Lower leg skin (tissue), 4 donors: ENCODE data around the gene CEP135. TPM values are rescaled to one million over a fixed set of nuclear protein-coding genes. Genes with fewer than 3 reads are reported as not detected.

Experiments used
- DNase-seq, 2 donors: peaks; one replicate each; pipeline ENCODE4 v3.0.0-alpha.2; 2019; ENCODE audit warnings: low spot score in 2 of 2
- H3K4me3 ChIP-seq: fragments of 200-600 bp; sonication (generic); 2 replicates; pipeline ENCODE4 v1.5.1; 2017; ENCODE audit warnings: mild to moderate bottlenecking, low read depth; ENCODE audit not compliant: poor library complexity, severe bottlenecking
- CTCF ChIP-seq, 3 donors: fragments of 450-650 bp; IDR thresholded peaks; one replicate each; pipeline ENCODE4 v1.5.1; 2016; ENCODE audit warnings: antibody characterized with exemption in 3 of 3, mild to moderate bottlenecking in 3 of 3, moderate library complexity in 2 of 3
- POLR2A ChIP-seq, 2 donors: fragments of 450-650 bp; IDR thresholded peaks; one replicate each; pipeline ENCODE4 v1.6.1; 2016 to 2017; ENCODE audit warnings: antibody characterized with exemption in 2 of 2, mild to moderate bottlenecking in 1 of 2, moderate library complexity in 1 of 2
- WGBS, 2 donors: methylation state at CpG; one replicate each; pipeline ENCODE4 v1.1.5; 2018; 5-methylcytosine and 5-hydroxymethylcytosine counted together
- intact Hi-C: fragments of 100-400 bp; cut with DNase I; formaldehyde crosslinking; loops from one replicate; pipeline ENCODE4 v1.15.0; 2023; ENCODE audit warnings: low total_unique reads
- total RNA-seq, 4 donors: library from RNA; depleted of rRNA; stranded (reverse); fragments of >200 nt; gene quantifications; one replicate each; pipeline ENCODE4 v1.1.0, GENCODE V29; 2016

CEP135 gene, protein sequence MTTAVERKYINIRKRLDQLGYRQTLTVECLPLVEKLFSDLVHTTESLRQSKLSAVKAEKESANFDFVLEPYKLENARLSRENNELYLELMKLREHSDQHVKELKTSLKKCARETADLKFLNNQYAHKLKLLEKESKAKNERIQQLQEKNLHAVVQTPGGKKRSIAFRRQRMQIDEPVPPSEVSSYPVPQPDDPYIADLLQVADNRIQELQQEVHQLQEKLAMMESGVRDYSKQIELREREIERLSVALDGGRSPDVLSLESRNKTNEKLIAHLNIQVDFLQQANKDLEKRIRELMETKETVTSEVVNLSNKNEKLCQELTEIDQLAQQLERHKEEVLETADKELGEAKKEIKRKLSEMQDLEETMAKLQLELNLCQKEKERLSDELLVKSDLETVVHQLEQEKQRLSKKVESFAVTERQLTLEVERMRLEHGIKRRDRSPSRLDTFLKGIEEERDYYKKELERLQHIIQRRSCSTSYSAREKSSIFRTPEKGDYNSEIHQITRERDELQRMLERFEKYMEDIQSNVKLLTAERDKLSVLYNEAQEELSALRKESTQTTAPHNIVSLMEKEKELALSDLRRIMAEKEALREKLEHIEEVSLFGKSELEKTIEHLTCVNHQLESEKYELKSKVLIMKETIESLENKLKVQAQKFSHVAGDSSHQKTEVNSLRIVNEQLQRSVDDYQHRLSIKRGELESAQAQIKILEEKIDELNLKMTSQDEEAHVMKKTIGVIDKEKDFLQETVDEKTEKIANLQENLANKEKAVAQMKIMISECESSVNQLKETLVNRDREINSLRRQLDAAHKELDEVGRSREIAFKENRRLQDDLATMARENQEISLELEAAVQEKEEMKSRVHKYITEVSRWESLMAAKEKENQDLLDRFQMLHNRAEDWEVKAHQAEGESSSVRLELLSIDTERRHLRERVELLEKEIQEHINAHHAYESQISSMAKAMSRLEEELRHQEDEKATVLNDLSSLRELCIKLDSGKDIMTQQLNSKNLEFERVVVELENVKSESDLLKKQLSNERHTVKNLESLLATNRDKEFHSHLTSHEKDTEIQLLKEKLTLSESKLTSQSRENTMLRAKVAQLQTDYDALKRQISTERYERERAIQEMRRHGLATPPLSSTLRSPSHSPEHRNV
- total RNA-seq, result 1 to 10 TPM; 3.5 to 5.3 (median 3.7) TPM

- intact Hi-C loops, result no loop called here
- TF ChIP-seq CTCF (IDR thresholded peaks at IDR 0.05) (no peak), POLR2A (IDR thresholded peaks at IDR 0.05) (no peak)
- 0 to 1% methylated on average over 62 to 69 of the region's 77 CpGs for WGBS, 2 donors
- peak within 1 kb of the TSS; percentile 70 for H3K4me3 ChIP-seq
- peak; percentile 85 to 98 for DNase-seq
Observed at GRCh38 chr4:55948726-55949481, at the start of gene CEP135. Gene CEP135, plus strand, starts transcription at chr4:55948945. Its CDS starts 3,186 bp downstream, at chr4:55952131.

DNA sequence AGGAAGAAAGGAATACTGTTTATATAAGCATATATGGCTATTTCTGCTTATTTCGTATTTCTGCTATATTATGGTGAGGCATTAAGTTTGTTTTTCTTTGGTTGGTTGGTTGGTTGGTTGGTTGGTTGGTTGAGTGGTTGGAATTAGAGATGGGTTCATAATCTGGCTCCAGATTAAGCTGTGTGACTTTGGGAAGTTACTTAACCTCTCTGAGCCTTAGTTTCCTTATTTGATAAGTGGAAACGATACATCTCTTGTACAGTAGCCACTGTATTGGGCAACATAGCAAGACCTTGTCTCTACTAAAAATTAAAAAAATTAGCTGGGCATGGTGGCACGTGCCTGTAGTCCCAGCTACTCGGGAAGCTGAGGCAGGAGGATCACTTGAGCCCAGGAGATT lies 46.1 kb upstream of the CEP135 start:
- H3K4me3 ChIP-seq, result no peak overlapping the region
- no peak for DNase-seq
- 97 to 99% methylated on average over 4 of the region's 4 CpGs for WGBS, 2 donors
- intact Hi-C loops, result no loop called here
- TF ChIP-seq POLR2A (IDR thresholded peaks at IDR 0.05) (no peak), CTCF (IDR thresholded peaks at IDR 0.05) (no peak)

DNA sequence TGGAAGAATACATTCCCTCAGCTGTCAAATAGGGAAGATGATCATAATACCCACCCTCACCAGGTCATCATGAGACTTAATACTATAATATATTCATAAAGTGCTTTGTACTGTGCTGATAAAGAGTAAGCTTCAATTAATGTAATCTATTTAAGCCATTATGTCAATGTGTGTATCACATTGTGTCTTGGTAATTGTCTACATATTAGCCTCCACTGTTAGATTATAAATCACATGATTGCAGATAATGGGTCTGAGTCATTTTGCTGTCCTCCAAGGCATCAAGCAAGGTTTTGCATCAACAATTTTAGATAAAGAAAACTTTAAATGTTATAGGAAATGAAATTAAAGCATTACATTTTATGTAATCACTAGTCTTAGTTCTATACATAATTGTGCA lies 45.2 kb upstream of the CEP135 start:
- H3K4me3 ChIP-seq, result no peak overlapping the region
- no peak for DNase-seq
- TF ChIP-seq CTCF (IDR thresholded peaks at IDR 0.05) (no peak), POLR2A (IDR thresholded peaks at IDR 0.05) (no peak)
- intact Hi-C loops, result no loop called here

GRCh38 chr4:55904576-55904975 lies 44.2 kb upstream of the CEP135 start:
- H3K4me3 ChIP-seq, result no peak overlapping the region
- DNase-seq, result no peak
- no peak for TF ChIP-seq CTCF (IDR thresholded peaks at IDR 0.05)
- no peak for TF ChIP-seq POLR2A (IDR thresholded peaks at IDR 0.05)
- intact Hi-C loops, result no loop called here

GRCh38 chr4:55906323-55906722 lies 42.4 kb upstream of the CEP135 start:
- intact Hi-C loops, result no loop called here
- 75% methylated on average over 6 of the region's 6 CpGs for WGBS, 2 donors
- no peak for DNase-seq
- H3K4me3 ChIP-seq, result no peak overlapping the region
- TF ChIP-seq CTCF (IDR thresholded peaks at IDR 0.05) (no peak), POLR2A (IDR thresholded peaks at IDR 0.05) (no peak)
